Effector memory CD8-positive, alpha-beta T cell (primary cell): ENCODE measurements around the gene PGGT1B.
"Not testable (repeated sequence)": the region's sequence is repeated elsewhere in the genome, so short reads cannot be mapped to it uniquely, and the experiment has no call there.

Experiments
- ATAC-seq: fragments of 150-1000 bp; cut with Tn5 transposase; replicated peaks from 2 replicates; pipeline ENCODE4 v1.10.0; 2021; ENCODE audit warnings: mild to moderate bottlenecking, moderate library complexity
- DNase-seq, 3 experiments: peaks; one replicate each; pipeline ENCODE4 v3.0.0; 2021
- H3K27ac Mint-ChIP-seq, 2 donors: one replicate each; pipeline ENCODE4 v1.8.0; 2022; ENCODE audit warnings: mild to moderate bottlenecking in 2 of 2, mixed read lengths in 2 of 2, moderate library complexity in 2 of 2
- H3K27me3 Mint-ChIP-seq, 2 donors: one replicate each; pipeline ENCODE4 v1.8.0; 2022; ENCODE audit warnings: mixed read lengths in 2 of 2
- H3K36me3 Mint-ChIP-seq: one replicate; pipeline ENCODE4 v1.8.0; 2022; ENCODE audit warnings: mild to moderate bottlenecking, moderate library complexity, mixed read lengths; ENCODE audit not compliant: insufficient read depth
- H3K4me1 Mint-ChIP-seq, 2 donors: one replicate each; pipeline ENCODE4 v1.8.0; 2022; ENCODE audit warnings: low read depth in 2 of 2, mixed read lengths in 2 of 2
- H3K4me3 Mint-ChIP-seq, 2 donors: one replicate each; pipeline ENCODE4 v1.8.0; 2022; ENCODE audit warnings: mild to moderate bottlenecking in 2 of 2, mixed read lengths in 2 of 2, moderate library complexity in 2 of 2
- H3K9me3 Mint-ChIP-seq, 2 donors: one replicate each; pipeline ENCODE4 v1.8.0; 2022; ENCODE audit warnings: mixed read lengths in 2 of 2

The PGGT1B gene

DNA sequence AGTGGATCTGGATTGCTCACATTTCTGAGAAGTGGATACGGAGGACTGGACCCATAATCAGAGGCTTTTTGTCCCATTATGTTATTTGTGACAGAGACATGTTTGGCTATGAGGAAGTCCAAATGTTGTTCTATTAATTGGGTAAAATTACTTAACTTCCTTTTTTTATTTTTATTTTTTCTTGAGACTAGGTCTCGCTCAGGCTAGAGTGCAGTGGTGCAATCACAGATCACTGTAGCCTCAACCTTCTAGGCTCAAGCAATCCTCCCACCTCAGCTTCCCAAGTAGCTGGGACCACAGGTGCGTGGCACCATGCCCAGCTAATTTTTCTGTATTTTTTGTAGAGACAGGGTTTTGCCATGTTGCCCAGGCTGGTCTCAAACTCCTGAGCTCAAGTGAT, 11.9 kb upstream of the PGGT1B start:
- H3K4me3 Mint-ChIP-seq: no peak overlapping the region

DNA sequence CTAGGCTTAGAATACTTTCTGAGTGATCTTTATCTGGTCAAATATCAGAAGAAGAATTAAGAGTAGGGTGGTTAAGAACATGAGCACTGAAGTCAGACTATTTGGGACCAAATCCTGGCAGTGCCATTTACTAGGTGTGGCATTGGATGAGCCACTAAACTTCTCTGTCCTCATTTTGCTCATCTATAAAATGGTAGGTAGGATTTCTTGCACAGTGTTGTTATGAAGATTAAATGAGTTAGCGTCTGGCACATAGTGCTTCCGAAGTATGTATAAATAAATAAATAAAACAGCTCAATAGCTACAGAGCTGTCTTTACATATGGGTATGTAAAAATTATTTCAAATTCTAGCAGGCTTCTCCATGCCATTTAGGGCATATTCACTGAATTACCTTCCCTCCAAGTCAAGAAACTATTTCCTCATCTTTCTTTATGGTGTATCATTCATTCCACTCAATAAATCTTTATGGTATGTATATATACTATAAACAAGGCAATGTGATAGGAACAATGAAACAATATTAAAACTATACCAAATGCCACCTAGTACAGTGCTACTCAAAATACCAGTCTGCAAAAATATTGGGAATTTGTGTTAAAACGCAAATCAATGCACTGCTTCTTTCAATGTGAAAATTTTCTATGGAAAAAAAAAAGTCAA, 9.8 kb upstream of the PGGT1B start:
- H3K27me3 Mint-ChIP-seq: no peaks in the 10 kb centered on the region
- ATAC-seq: no peak
- H3K9me3 Mint-ChIP-seq: no peaks in the 10 kb centered on the region
- H3K36me3 Mint-ChIP-seq: peaks cover 22% of the 10 kb centered on the region
- no peak for DNase-seq
- no peak overlapping the region for H3K27ac Mint-ChIP-seq
- H3K4me3 Mint-ChIP-seq: no peak overlapping the region
- H3K4me1 Mint-ChIP-seq: no peaks in the 10 kb centered on the region

More for the DNA sequence above, 11.9 kb upstream of the PGGT1B start:
- peaks cover 22% of the 10 kb centered on the region for H3K36me3 Mint-ChIP-seq
- no peak overlapping the region for H3K27ac Mint-ChIP-seq
- no peak for DNase-seq
- H3K9me3 Mint-ChIP-seq: no peaks in the 10 kb centered on the region
- no peaks in the 10 kb centered on the region for H3K27me3 Mint-ChIP-seq
- ATAC-seq: no peak
- no peaks in the 10 kb centered on the region for H3K4me1 Mint-ChIP-seq

- Mint-ChIP-seq H3K27ac (no peak overlapping the region), H3K36me3 (peaks cover 22% of the 10 kb centered on the region), H3K9me3 (no peaks in the 10 kb centered on the region), H3K27me3 (no peaks in the 10 kb centered on the region), H3K4me3 (no peak overlapping the region), H3K4me1 (no peaks in the 10 kb centered on the region)
- ATAC-seq (no peak), DNase-seq (no peak)
These were observed 8.8 kb upstream of the PGGT1B start for GRCh38 chr5:115271295-115272050.

GRCh38 chr5:115267617-115268016, 4.9 kb upstream of the PGGT1B start:
- Mint-ChIP-seq H3K4me3 (no peak overlapping the region), H3K36me3 (peaks cover 11% of the 10 kb centered on the region), H3K27me3 (no peaks in the 10 kb centered on the region), H3K27ac (no peak overlapping the region), H3K9me3 (no peaks in the 10 kb centered on the region), H3K4me1 (peaks cover 5% of the 10 kb centered on the region in 2 donors)
- ATAC-seq (no peak), DNase-seq (no peak)

DNA sequence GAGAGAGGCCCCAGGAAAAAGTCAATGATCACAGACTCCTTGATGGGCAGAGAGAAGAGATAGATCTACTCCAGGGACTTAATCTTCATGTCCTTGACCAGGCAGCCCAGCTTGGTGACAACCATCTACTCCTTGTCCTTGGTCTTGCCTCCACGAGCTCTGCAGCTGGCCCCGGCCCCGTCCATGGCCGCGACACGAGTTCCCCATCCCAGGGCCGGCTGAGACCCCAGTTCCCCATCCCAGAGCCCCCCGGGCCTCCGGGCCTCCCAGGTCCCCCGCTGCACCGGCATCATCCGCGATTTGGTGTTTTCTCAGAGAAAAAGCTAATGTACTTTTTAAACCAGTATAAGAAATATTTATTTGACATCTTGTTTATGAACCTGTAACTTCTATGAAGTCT, 2.5 kb upstream of the PGGT1B start:
- Mint-ChIP-seq H3K27ac (no peak overlapping the region), H3K4me3 (no peak overlapping the region), H3K36me3 (peaks cover 13% of the 10 kb centered on the region), H3K27me3 (no peaks in the 10 kb centered on the region), H3K9me3 (no peaks in the 10 kb centered on the region), H3K4me1 (peaks cover 15 to 19% of the 10 kb centered on the region in 2 donors)
- DNase-seq (no peak), ATAC-seq (no peak)

DNA sequence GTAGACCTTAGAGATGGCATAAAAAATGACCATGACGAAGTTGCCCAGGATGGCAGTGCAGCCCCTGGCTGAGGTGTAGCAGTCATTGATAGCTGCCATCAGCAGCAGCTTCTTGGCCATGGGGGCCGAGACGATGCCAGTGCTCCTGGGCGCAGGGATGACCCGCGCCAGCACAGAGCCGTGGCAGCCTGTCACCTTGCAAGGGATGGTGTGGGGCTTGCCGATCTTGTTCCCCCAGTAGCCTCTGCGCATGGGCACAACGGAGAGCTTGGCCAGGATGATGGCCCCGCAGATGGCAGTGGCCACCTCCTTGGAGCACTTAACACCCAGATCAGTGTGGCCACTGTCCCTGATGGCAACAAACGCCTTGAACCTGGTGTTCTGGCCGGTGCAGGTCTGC, 2.1 kb upstream of the PGGT1B start:
- Mint-ChIP-seq H3K9me3 (no peaks in the 10 kb centered on the region), H3K27ac (no peak overlapping the region), H3K4me3 (no peak overlapping the region), H3K36me3 (peaks cover 9% of the 10 kb centered on the region), H3K27me3 (no peaks in the 10 kb centered on the region), H3K4me1 (peaks cover 15 to 20% of the 10 kb centered on the region in 2 donors)
- DNase-seq (no peak), ATAC-seq (no peak)

DNA sequence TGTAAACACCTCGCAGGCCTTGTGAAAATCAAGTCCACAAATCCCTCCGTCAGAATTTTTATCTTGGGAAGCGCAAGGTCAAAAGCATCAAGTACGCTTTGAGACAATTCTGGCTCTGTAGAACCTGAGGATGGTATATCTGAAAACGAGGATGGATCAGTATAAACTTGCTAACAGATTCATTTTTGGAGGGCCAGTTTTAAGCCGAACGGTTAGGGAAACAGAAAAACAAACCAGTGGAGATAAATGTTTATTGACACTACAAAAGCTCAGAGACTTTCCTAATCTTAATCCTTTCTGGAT, 352 bp upstream of the PGGT1B start:
- Mint-ChIP-seq H3K4me1 (peaks cover 31 to 36% of the 10 kb centered on the region in 2 donors), H3K27ac (peak overlapping the region; percentile 96 to 98), H3K27me3 (no peaks in the 10 kb centered on the region), H3K9me3 (no peaks in the 10 kb centered on the region), H3K4me3 (peak overlapping the region; percentile 83 to 98), H3K36me3 (peaks cover 9% of the 10 kb centered on the region)
- DNase-seq (no peak), ATAC-seq (no peak)

- peaks cover 34 to 41% of the 10 kb centered on the region in 2 donors for H3K4me1 Mint-ChIP-seq
- DNase-seq: no peak
These were observed 711 bp downstream of the PGGT1B start for GRCh38 chr5:115262011-115262320.

GRCh38 chr5:115260248-115260647, 2.4 kb downstream of the PGGT1B start:
- Mint-ChIP-seq H3K4me1 (peaks cover 46 to 58% of the 10 kb centered on the region in 2 donors), H3K27me3 (no peaks in the 10 kb centered on the region), H3K9me3 (no peaks in the 10 kb centered on the region), H3K27ac (no peak overlapping the region), H3K36me3 (peaks cover 4% of the 10 kb centered on the region), H3K4me3 (no peak overlapping the region)
- ATAC-seq (no peak), DNase-seq (no peak)

More at GRCh38 chr5:115262011-115262320, 711 bp downstream of the PGGT1B start:
- Mint-ChIP-seq H3K4me3 (peak overlapping the region; percentile 83 to 98), H3K27ac (peak overlapping the region; percentile 96 to 98), H3K27me3 (no peaks in the 10 kb centered on the region), H3K9me3 (no peaks in the 10 kb centered on the region), H3K36me3 (peaks cover 9% of the 10 kb centered on the region)
- ATAC-seq: peak; percentile 4

- peaks cover 4% of the 10 kb centered on the region for H3K36me3 Mint-ChIP-seq
- H3K27me3 Mint-ChIP-seq: no peaks in the 10 kb centered on the region
- H3K27ac Mint-ChIP-seq: no peak overlapping the region
- ATAC-seq (no peak), DNase-seq (no peak)
- H3K4me3 Mint-ChIP-seq: no peak overlapping the region
- peaks cover 49 to 67% of the 10 kb centered on the region in 2 donors for H3K4me1 Mint-ChIP-seq
- H3K9me3 Mint-ChIP-seq: no peaks in the 10 kb centered on the region
These were observed 4.7 kb downstream of the PGGT1B start for GRCh38 chr5:115257981-115258380.

GRCh38 chr5:115249379-115249778, 13.3 kb downstream of the PGGT1B start:
- not testable (repeated sequence) for DNase-seq, ATAC-seq, H3K36me3 Mint-ChIP-seq, H3K4me3 Mint-ChIP-seq, H3K27me3 Mint-ChIP-seq, H3K9me3 Mint-ChIP-seq, H3K27ac Mint-ChIP-seq
- peaks cover 4 to 28% of the 10 kb centered on the region in 2 donors for H3K4me1 Mint-ChIP-seq

DNA sequence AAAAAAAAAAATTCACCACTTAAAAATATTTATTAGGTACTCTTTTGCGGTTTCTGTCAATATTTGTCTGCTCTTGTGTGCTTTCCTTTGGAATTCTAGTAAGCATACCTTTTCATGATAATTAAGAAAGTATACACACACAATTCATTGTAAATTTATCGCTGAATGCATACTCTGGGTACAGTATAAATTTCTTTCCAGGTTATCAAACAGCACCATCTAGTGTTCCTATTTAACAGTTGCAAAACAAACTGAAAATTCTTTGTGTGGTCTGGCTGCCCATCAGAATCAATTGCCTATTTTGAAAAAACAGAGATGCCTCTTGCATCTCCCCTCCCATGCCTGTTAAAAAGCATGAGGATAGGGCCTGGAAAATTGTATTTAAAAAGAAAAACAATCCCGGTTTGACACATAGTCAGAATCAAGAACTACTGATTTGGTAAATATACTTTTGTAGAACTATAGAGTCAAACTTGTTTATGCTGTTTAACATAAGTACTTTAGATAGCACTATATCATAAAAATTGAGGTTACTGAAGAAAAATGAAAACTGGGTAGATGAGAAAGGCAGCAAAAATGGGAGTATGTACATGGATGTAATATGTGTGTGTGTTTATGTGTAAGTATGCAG, 16.2 kb downstream of the PGGT1B start:
- Mint-ChIP-seq H3K27me3 (no peaks in the 10 kb centered on the region), H3K4me3 (no peak overlapping the region), H3K27ac (no peak overlapping the region), H3K4me1 (peaks cover 7 to 29% of the 10 kb centered on the region in 2 donors), H3K36me3 (peaks cover 3% of the 10 kb centered on the region), H3K9me3 (no peaks in the 10 kb centered on the region)
- DNase-seq (peak in 1 of 3 experiments; percentile 4), ATAC-seq (peak; percentile 70)

DNA sequence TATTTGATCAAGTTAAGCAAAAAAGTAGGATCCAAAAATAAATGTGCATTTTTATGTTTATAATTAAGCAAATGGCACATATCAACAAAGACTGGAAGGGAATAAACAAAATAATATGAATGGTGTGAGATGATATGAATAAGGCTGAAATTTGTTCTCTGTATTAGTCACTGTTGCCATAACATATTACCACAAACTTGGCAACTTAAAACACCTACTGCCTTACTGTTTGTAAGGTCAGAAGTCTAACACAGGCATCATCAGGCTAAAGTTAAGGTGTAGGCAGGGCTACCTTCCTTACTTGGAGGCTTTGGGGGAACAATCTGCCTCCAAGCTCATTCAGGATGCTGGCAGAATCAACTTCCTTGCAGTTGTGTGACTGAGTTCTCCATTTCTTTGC, 19.3 kb downstream of the PGGT1B start:
- H3K9me3 Mint-ChIP-seq: no peaks in the 10 kb centered on the region
- H3K4me1 Mint-ChIP-seq: peaks cover 5 to 14% of the 10 kb centered on the region in 2 donors
- no peak overlapping the region for H3K27ac Mint-ChIP-seq
- peaks cover 22% of the 10 kb centered on the region for H3K36me3 Mint-ChIP-seq
- no peak for ATAC-seq
- no peaks in the 10 kb centered on the region for H3K27me3 Mint-ChIP-seq
- no peak for DNase-seq
- H3K4me3 Mint-ChIP-seq: no peak overlapping the region
